HG03571 (cell line): ENCODE results near the gene KDM6A.
A peak's percentile ranks its signal among the peaks of the same experiment; 100 is the strongest.
"Not testable (repeated sequence)": the region's sequence is repeated elsewhere in the genome, so short reads cannot be mapped to it uniquely, and the experiment has no call there.

Experiments
- ATAC-seq: cut with Tn5 transposase; IDR thresholded peaks from one replicate; pipeline ENCODE4 v1.9.1; 2021; ENCODE audit not compliant: unreplicated experiment

The KDM6A gene

GRCh38 chrX:44889824-44890223 is 16.8 kb downstream of the KDM6A start:
- ATAC-seq = no peak

- no peak for ATAC-seq
Observed at GRCh38 chrX:44890247-44890646, 17.3 kb downstream of the KDM6A start.

GRCh38 chrX:44890687-44891086 is 17.7 kb downstream of the KDM6A start:
- ATAC-seq = not testable (repeated sequence)

- no peak for ATAC-seq
Observed at GRCh38 chrX:44891642-44892041, 18.7 kb downstream of the KDM6A start.

- no peak for ATAC-seq
Observed at GRCh38 chrX:44896876-44897186, 23.8 kb downstream of the KDM6A start.

- no peak for ATAC-seq
Observed at GRCh38 chrX:44897539-44897938, 24.6 kb downstream of the KDM6A start.

GRCh38 chrX:44898411-44899221 is 25.6 kb downstream of the KDM6A start:
- no peak for ATAC-seq

GRCh38 chrX:44899946-44900345 is 27.0 kb downstream of the KDM6A start:
- no peak for ATAC-seq

GRCh38 chrX:44903107-44903506 is 30.1 kb downstream of the KDM6A start:
- ATAC-seq = no peak

GRCh38 chrX:44903830-44904530 is 31.0 kb downstream of the KDM6A start:
- ATAC-seq = no peak

- no peak for ATAC-seq
Observed at GRCh38 chrX:44904542-44905115, 31.6 kb downstream of the KDM6A start.

- ATAC-seq = no peak
Observed at GRCh38 chrX:44906041-44906440, 33.1 kb downstream of the KDM6A start.

- ATAC-seq = no peak
Observed at GRCh38 chrX:44906542-44906941, 33.6 kb downstream of the KDM6A start.

GRCh38 chrX:44908153-44908552 is 35.2 kb downstream of the KDM6A start:
- ATAC-seq = no peak

- ATAC-seq = no peak
Observed at GRCh38 chrX:44908827-44909226, 35.8 kb downstream of the KDM6A start.

- not testable (repeated sequence) for ATAC-seq
Observed at GRCh38 chrX:44910508-44910907, 37.5 kb downstream of the KDM6A start.

- not testable (repeated sequence) for ATAC-seq
Observed at GRCh38 chrX:44911074-44911600, 38.1 kb downstream of the KDM6A start.

GRCh38 chrX:44913656-44914531 is 40.9 kb downstream of the KDM6A start:
- ATAC-seq = peak; percentile 58

- peak; percentile 80 for ATAC-seq
Observed at GRCh38 chrX:44914532-44915198, 41.7 kb downstream of the KDM6A start.

- no peak for ATAC-seq
Observed at GRCh38 chrX:44915361-44915868, 42.4 kb downstream of the KDM6A start.
